HG02571 (cell line): ENCODE results near the gene CLASP1.
"Not testable (repeated sequence)": the region's sequence is repeated elsewhere in the genome, so short reads cannot be mapped to it uniquely, and the experiment has no call there.

ENCODE experiments used
- ATAC-seq: cut with Tn5 transposase; IDR thresholded peaks from one replicate; pipeline ENCODE4 v1.9.1; 2021; ENCODE audit warnings: mild to moderate bottlenecking, moderate library complexity; ENCODE audit not compliant: unreplicated experiment

CLASP1 gene

GRCh38 chr2:121387591-121388325, 261.5 kb downstream of the CLASP1 start:
- ATAC-seq, result no peak

GRCh38 chr2:121386707-121387106, 262.6 kb downstream of the CLASP1 start:
- no peak for ATAC-seq

GRCh38 chr2:121386102-121386501, 263.2 kb downstream of the CLASP1 start:
- ATAC-seq, result no peak

GRCh38 chr2:121382744-121383143, 266.5 kb downstream of the CLASP1 start:
- ATAC-seq, result no peak

- no peak for ATAC-seq
Observed at GRCh38 chr2:121377646-121378045, 271.6 kb downstream of the CLASP1 start.

GRCh38 chr2:121376535-121377250, 272.6 kb downstream of the CLASP1 start:
- ATAC-seq, result no peak

GRCh38 chr2:121375621-121376159, 273.6 kb downstream of the CLASP1 start:
- ATAC-seq, result no peak

GRCh38 chr2:121374412-121375075, 274.7 kb downstream of the CLASP1 start:
- ATAC-seq, result not testable (repeated sequence)

- ATAC-seq, result no peak
Observed at GRCh38 chr2:121372721-121373353, 276.4 kb downstream of the CLASP1 start.

- ATAC-seq, result no peak
Observed at GRCh38 chr2:121372082-121372481, 277.2 kb downstream of the CLASP1 start.

GRCh38 chr2:121368836-121369235, 280.4 kb downstream of the CLASP1 start:
- ATAC-seq, result no peak

- ATAC-seq, result no peak
Observed at GRCh38 chr2:121368155-121368554, 281.1 kb downstream of the CLASP1 start.

GRCh38 chr2:121367246-121367900, 281.9 kb downstream of the CLASP1 start:
- no peak for ATAC-seq

GRCh38 chr2:121366040-121366439, 283.2 kb downstream of the CLASP1 start:
- no peak for ATAC-seq

GRCh38 chr2:121365061-121365460, 284.2 kb downstream of the CLASP1 start:
- no peak for ATAC-seq

GRCh38 chr2:121363632-121364420, 285.4 kb downstream of the CLASP1 start:
- no peak for ATAC-seq

- no peak for ATAC-seq
Observed at GRCh38 chr2:121362774-121363173, 286.5 kb downstream of the CLASP1 start.

- no peak for ATAC-seq
Observed at GRCh38 chr2:121362226-121362625, 287.0 kb downstream of the CLASP1 start.

- ATAC-seq, result no peak
Observed at GRCh38 chr2:121360566-121361300, 288.5 kb downstream of the CLASP1 start.
